Endothelial cell of umbilical vein (primary cell): ENCODE data around the gene IGF1.

ENCODE experiments used
- CTCF ChIP-seq, 2 donors: IDR thresholded peaks; 1 replicate in 1 of 2; 2 replicates in 1 of 2; pipeline ENCODE4 v1.5.1; 2011; ENCODE audit warnings: low read length in 2 of 2, mild to moderate bottlenecking in 2 of 2, moderate library complexity in 2 of 2, control low read depth in 1 of 2, inconsistent platforms in 1 of 2, low read depth in 1 of 2; ENCODE audit not compliant: insufficient read depth in 1 of 2; ENCODE audit errors: extremely low read depth in 1 of 2
- EZH2 ChIP-seq: IDR thresholded peaks from 2 replicates; pipeline ENCODE4 v1.6.1; 2012; ENCODE audit warnings: borderline replicate concordance, low read depth, mild to moderate bottlenecking, moderate library complexity, low read length, inconsistent platforms; ENCODE audit not compliant: severe bottlenecking
- POLR2A ChIP-seq: IDR thresholded peaks from 2 replicates; pipeline ENCODE4 v1.6.1; 2012; ENCODE audit warnings: low read depth, mild to moderate bottlenecking, control low read depth, low read length

- no peak for TF ChIP-seq CTCF (IDR thresholded peaks at IDR 0.05; ENCODE audit: extremely low read depth in 1 of 2, insufficient read depth in 1 of 2, low read depth in 1 of 2, low read length in 2 of 2)
- no peak for TF ChIP-seq EZH2
- TF ChIP-seq POLR2A, result no peak
Measured at GRCh38 chr12:102474438-102475064, 5.8 kb downstream of the IGF1 start.
